GM18502 (cell line): ENCODE results near the gene RNH1.
A peak's percentile ranks its signal among the peaks of the same experiment; 100 is the strongest.

ENCODE experiments used
- ATAC-seq: cut with Tn5 transposase; IDR thresholded peaks from one replicate; pipeline ENCODE4 v1.9.1; 2021; ENCODE audit warnings: mild to moderate bottlenecking; ENCODE audit not compliant: unreplicated experiment, poor library complexity

RNH1 gene

GRCh38 chr11:538431-539051 is 31.5 kb upstream of the RNH1 start:
- ATAC-seq = no peak

GRCh38 chr11:537622-538430 is 30.8 kb upstream of the RNH1 start:
- ATAC-seq = no peak

GRCh38 chr11:536841-537621 is 30.0 kb upstream of the RNH1 start, which contains the start of gene LRRC56:
Gene LRRC56, plus strand, starts transcription at chr11:537527. Its CDS starts 3,158 bp downstream, at chr11:540685.
- peak; percentile 55 for ATAC-seq

- ATAC-seq = peak; percentile 70
These were observed 28.7 kb upstream of the RNH1 start, which contains the start of gene HRAS for GRCh38 chr11:535519-536454. Gene HRAS, minus strand, starts transcription at chr11:535576.

GRCh38 chr11:535210-535518 is 28.1 kb upstream of the RNH1 start:
- peak; percentile 17 for ATAC-seq

- ATAC-seq = peak; percentile 6
These were observed 27.6 kb upstream of the RNH1 start for GRCh38 chr11:534396-535209.

GRCh38 chr11:533586-534395 is 26.7 kb upstream of the RNH1 start:
- no peak for ATAC-seq

GRCh38 chr11:532986-533585 is 26.0 kb upstream of the RNH1 start:
- ATAC-seq = no peak

- ATAC-seq = no peak
These were observed 25.5 kb upstream of the RNH1 start for GRCh38 chr11:532527-532985.

GRCh38 chr11:531919-532526 is 25.0 kb upstream of the RNH1 start:
- ATAC-seq = no peak

- ATAC-seq = no peak
These were observed 24.2 kb upstream of the RNH1 start for GRCh38 chr11:530960-531831.

GRCh38 chr11:529728-530411 is 22.8 kb upstream of the RNH1 start:
- ATAC-seq = no peak

GRCh38 chr11:528815-529727 is 22.0 kb upstream of the RNH1 start:
- no peak for ATAC-seq

GRCh38 chr11:528166-528814 is 21.2 kb upstream of the RNH1 start:
- ATAC-seq = no peak

GRCh38 chr11:526192-526591 is 19.1 kb upstream of the RNH1 start:
- ATAC-seq = no peak
